ENCODE results near the gene BMP3.

- no peak for TF ChIP-seq CTCF (IDR thresholded peaks at IDR 0.05)
- TF ChIP-seq POLR2AphosphoS5 (IDR thresholded peaks at IDR 0.05; ENCODE audit: insufficient read depth in 1 of 2, low read depth in 1 of 2) = no peak
- TF ChIP-seq POLR2A (IDR thresholded peaks at IDR 0.05) = no peak
These were observed 53.5 kb downstream of the BMP3 start for GRCh38 chr4:81084029-81084428.
